Upper lobe of left lung (tissue), 6 donors: ENCODE data around the gene MYCBPAP. TPM values are rescaled to one million over a fixed set of nuclear protein-coding genes. Genes with fewer than 3 reads are reported as not detected.

Experiments
- ATAC-seq, 2 donors: fragments of 200-7000 bp; cut with Tn5 transposase; one replicate each; pipeline ENCODE4 v1.9.1; 2022; ENCODE audit warnings: mild to moderate bottlenecking in 2 of 2, moderate library complexity in 2 of 2; ENCODE audit not compliant: low FRiP score in 2 of 2
- DNase-seq, 2 donors: peaks; one replicate each; pipeline ENCODE4 v3.0.0-alpha.2; 2019 to 2020
- H3K27ac ChIP-seq, 4 donors: fragments of 200-600 bp; sonication (generic); one replicate each; pipeline ENCODE4 v1.5.1; 2016 to 2019
- H3K27me3 ChIP-seq, 4 donors: fragments of 200-600 bp; sonication (generic); one replicate each; pipeline ENCODE4 v1.5.1; 2017 to 2019
- H3K36me3 ChIP-seq, 4 donors: fragments of 200-600 bp; sonication (generic); one replicate each; pipeline ENCODE4 v1.5.1; 2016 to 2019
- H3K4me1 ChIP-seq, 4 donors: fragments of 200-600 bp; sonication (generic); one replicate each; pipeline ENCODE4 v1.5.1; 2018 to 2019
- H3K4me3 ChIP-seq, 4 donors: fragments of 200-600 bp; sonication (generic); one replicate each; pipeline ENCODE4 v1.5.1; 2017 to 2019; ENCODE audit warnings: mild to moderate bottlenecking in 2 of 4, moderate library complexity in 1 of 4
- H3K9me3 ChIP-seq, 4 donors: fragments of 200-600 bp; sonication (generic); one replicate each; pipeline ENCODE4 v1.5.1; 2018 to 2019
- EP300 ChIP-seq, 4 donors: sonication (generic); formaldehyde crosslinking; IDR thresholded peaks; one replicate each; pipeline ENCODE4 v1.5.1; 2017; ENCODE audit warnings: antibody characterized with exemption in 4 of 4, control low read depth in 2 of 4
- POLR2A ChIP-seq, 4 donors: fragments of 450-650 bp; IDR thresholded peaks; one replicate each; pipeline ENCODE4 v1.5.1; 2016 to 2017; ENCODE audit warnings: antibody characterized with exemption in 4 of 4, mild to moderate bottlenecking in 2 of 4
- POLR2AphosphoS5 ChIP-seq, 2 donors: sonication (generic); formaldehyde crosslinking; IDR thresholded peaks; one replicate each; pipeline ENCODE4 v1.5.1; 2017; ENCODE audit warnings: antibody characterized with exemption in 2 of 2
- WGBS, 2 donors: methylation state at CpG; one replicate each; pipeline ENCODE4 v1.1.5; 2017 to 2018; 5-methylcytosine and 5-hydroxymethylcytosine counted together
- total RNA-seq, 6 donors: library from RNA; depleted of rRNA in 4 of 6; stranded (reverse); fragments of >200 nt in 4 of 6; gene quantifications; one replicate each; pipeline versions ENCODE4 v1.1.0 to v1.2.1, GENCODE V29; 2016 to 2021
- TF ChIP-seq, protein P1 (sequence below), 6 experiments: fragments of 450-650 bp in 4 of 6; fragments of 200-600 bp in 2 of 6; sonication (generic) in 2 of 6; IDR thresholded peaks; one replicate each; pipeline ENCODE4 v1.5.1; 2016 to 2019; ENCODE audit warnings: antibody characterized with exemption in 6 of 6
- donor health status: DM: no; HTN: no; CAD: no; lungs with moderate emphysema.
- donor health status: DM: no; HTN: yes; CAD: no; lungs with severe emphysema.

Gene MYCBPAP
- total RNA-seq, 6 donors from 2014 or later: 1.0 to 14.7 (median 4.2) TPM

DNA sequence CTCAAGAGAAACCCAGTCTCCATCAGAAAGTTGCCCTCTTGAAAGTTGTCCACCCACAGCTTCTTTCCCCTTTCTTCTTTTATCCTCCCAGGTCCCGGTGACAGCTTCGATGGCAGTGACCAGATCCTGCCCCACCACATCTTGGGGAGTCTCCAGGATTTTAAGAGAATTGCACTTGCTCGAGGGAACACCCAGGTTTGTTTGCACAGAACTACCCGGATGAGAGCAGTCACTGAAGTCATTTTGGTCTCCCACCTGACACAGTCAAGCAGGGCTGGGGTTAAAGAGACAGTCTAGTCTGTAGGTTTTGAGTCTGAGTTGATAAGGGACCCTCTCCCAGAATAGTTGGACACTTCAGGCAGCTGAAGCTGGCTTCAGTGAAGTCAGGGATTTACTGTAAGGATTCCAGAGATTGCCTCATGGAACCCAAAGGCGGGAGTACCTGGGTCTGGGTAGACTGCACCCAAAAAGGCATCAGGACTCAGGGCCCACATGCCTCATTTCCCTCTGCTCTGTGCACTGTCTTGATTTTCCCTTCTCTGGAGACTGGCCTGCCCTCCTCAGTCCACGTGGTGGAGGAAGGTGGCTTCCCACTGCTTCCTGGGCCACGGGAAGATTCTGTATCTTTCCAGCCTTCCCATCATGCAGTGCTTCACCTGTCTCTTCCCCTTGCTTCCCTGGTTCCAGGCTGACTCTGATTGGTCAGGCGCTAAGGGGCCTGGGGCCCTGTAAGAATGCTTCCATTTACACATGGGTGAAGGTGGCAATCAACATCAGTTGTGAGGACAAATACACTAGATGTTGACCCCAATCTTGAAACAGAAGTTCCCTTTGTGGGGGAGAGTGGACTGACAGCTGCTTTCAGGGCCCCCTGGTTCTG is 9.5 kb downstream of the MYCBPAP start:
- ATAC-seq: no peak
- DNase-seq: no peak
- no peaks in the 10 kb centered on the region for H3K9me3 ChIP-seq
- no peaks in the 10 kb centered on the region for H3K27me3 ChIP-seq
- no peak overlapping the region for H3K27ac ChIP-seq
- WGBS, 2 donors: 80 to 83% methylated on average over 8 of the region's 8 CpGs
- H3K4me1 ChIP-seq: no peaks in the 10 kb centered on the region
- no peak for TF ChIP-seq EP300 (IDR thresholded peaks at IDR 0.05)
- no peak for TF ChIP-seq POLR2A (IDR thresholded peaks at IDR 0.05)
- TF ChIP-seq, protein P1, sequence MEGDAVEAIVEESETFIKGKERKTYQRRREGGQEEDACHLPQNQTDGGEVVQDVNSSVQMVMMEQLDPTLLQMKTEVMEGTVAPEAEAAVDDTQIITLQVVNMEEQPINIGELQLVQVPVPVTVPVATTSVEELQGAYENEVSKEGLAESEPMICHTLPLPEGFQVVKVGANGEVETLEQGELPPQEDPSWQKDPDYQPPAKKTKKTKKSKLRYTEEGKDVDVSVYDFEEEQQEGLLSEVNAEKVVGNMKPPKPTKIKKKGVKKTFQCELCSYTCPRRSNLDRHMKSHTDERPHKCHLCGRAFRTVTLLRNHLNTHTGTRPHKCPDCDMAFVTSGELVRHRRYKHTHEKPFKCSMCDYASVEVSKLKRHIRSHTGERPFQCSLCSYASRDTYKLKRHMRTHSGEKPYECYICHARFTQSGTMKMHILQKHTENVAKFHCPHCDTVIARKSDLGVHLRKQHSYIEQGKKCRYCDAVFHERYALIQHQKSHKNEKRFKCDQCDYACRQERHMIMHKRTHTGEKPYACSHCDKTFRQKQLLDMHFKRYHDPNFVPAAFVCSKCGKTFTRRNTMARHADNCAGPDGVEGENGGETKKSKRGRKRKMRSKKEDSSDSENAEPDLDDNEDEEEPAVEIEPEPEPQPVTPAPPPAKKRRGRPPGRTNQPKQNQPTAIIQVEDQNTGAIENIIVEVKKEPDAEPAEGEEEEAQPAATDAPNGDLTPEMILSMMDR (IDR thresholded peaks at IDR 0.05): no peak
- TF ChIP-seq POLR2AphosphoS5 (IDR thresholded peaks at IDR 0.05): no peak
- H3K36me3 ChIP-seq: no peaks in the 10 kb centered on the region
- H3K4me3 ChIP-seq: no peak overlapping the region

DNA sequence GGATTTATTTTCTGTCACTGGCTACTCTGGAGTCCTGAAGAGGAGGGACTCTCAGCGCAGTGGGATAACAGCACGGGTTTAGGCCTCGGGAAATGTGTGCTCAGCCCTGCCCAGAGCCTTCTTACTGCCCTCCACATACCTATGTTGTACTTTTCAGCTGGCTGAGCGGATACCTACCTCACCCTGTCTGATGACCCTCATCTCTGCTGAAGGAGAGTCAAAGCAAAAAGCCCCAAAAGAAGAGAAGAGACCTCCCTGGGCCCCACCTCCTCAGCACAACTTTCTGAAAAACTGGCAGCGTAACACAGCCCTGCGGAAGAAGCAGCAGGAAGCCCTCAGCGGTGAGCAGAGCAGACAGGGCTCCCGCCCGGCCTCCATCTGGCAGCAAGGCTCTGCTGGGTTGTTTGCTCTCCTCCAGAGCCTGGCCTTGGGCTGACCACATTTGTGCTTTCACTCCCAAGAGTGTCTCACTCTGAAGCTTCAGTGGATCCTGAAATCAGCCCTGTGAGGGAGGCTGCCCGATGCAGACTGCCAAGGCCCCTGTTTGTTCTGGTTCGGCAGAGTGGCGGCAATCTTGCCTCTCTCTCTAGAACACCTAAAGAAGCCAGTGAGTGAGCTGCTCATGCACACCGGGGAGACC is 10.3 kb downstream of the MYCBPAP start:
- TF ChIP-seq, protein P1 (IDR thresholded peaks at IDR 0.05): no peak
- no peak for TF ChIP-seq POLR2AphosphoS5 (IDR thresholded peaks at IDR 0.05)
- no peak for TF ChIP-seq EP300 (IDR thresholded peaks at IDR 0.05)
- no peak for TF ChIP-seq POLR2A (IDR thresholded peaks at IDR 0.05)
- ATAC-seq: no peak
- Histone ChIP-seq H3K4me1 (no peaks in the 10 kb centered on the region), H3K4me3 (no peak overlapping the region), H3K27me3 (no peaks in the 10 kb centered on the region), H3K36me3 (no peaks in the 10 kb centered on the region), H3K27ac (no peak overlapping the region), H3K9me3 (no peaks in the 10 kb centered on the region)
- 81 to 89% methylated on average over 8 to 13 of the region's 13 CpGs for WGBS, 2 donors
- no peak for DNase-seq

DNA sequence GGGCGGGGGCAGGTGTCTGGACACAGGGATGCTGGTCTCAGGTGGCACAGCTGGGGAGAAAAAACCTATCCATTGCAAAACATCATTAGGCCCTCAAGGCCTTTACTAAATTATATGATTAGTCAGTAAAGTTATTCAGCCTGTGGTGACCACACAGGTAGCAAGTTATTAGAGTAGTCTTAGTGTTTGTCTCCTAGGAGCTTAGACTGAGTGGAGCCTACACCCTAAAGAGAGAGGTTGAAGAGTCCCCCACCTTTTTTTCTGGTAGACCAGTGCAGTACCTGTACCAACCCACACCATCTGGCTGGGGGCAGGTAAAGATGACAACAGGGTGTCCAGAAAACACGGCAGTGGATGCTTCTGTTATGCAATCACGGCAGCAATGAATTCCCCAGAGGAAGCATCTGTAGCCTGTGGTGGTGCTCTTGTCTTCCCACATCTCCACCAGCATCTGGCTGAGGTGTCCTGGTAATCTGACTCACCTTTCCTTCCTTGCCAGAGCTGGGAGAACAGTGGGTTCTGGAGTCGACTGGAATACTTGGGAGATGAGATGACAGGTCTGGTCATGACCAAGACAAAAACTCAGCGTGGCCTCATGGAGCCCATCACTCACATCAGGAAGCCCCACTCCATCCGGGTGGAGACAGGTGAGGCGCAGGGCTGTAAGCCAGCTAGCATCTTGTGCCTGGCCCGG is 11.0 kb downstream of the MYCBPAP start:
- Histone ChIP-seq H3K4me1 (no peaks in the 10 kb centered on the region), H3K36me3 (no peaks in the 10 kb centered on the region), H3K27me3 (no peaks in the 10 kb centered on the region), H3K27ac (no peak overlapping the region), H3K9me3 (no peaks in the 10 kb centered on the region), H3K4me3 (no peak overlapping the region)
- DNase-seq (no peak), ATAC-seq (no peak)
- 86 to 92% methylated on average over 8 of the region's 8 CpGs for WGBS, 2 donors
- TF ChIP-seq EP300 (IDR thresholded peaks at IDR 0.05) (no peak), POLR2AphosphoS5 (IDR thresholded peaks at IDR 0.05) (no peak), POLR2A (IDR thresholded peaks at IDR 0.05) (no peak)
- TF ChIP-seq, protein P1 (IDR thresholded peaks at IDR 0.05): no peak

DNA sequence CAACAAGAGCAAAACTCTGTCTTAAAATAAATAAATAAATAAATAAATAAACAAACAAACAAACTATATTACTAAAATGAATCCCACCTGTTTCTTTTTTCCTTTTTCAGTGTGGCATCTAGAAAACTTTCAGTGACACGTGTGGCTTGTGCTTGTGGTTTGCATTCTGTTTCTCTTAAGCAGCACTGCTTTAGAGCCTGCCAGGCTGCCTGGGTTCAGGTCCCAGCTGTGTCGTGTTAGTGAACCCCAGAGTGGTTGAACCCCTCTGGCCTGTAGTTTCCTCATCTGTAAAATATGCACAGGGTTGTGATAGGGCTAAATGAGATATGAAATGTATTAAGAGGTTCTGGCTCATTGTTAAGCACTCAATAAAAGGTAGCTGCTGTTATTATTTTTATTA is 12.2 kb downstream of the MYCBPAP start:
- no peak overlapping the region for H3K27ac ChIP-seq
- no peaks in the 10 kb centered on the region for H3K36me3 ChIP-seq
- no peaks in the 10 kb centered on the region for H3K27me3 ChIP-seq
- H3K4me1 ChIP-seq: no peaks in the 10 kb centered on the region
- no peak overlapping the region for H3K4me3 ChIP-seq
- DNase-seq (no peak), ATAC-seq (no peak)
- TF ChIP-seq, protein P1 (IDR thresholded peaks at IDR 0.05): no peak
- no peak for TF ChIP-seq POLR2A (IDR thresholded peaks at IDR 0.05)
- TF ChIP-seq EP300 (IDR thresholded peaks at IDR 0.05): no peak
- no peaks in the 10 kb centered on the region for H3K9me3 ChIP-seq
- 69 to 82% methylated on average over 2 of the region's 2 CpGs for WGBS, 2 donors
